Anterior cingulate cortex (tissue), 58 donors: Measurements from ENCODE around the gene OPCML.

Source experiments
- DNase-seq, 58 donors: peaks; one replicate each; lab custom pipeline; 2025; lab: John Stamatoyannopoulos, UW

Gene OPCML

DNA sequence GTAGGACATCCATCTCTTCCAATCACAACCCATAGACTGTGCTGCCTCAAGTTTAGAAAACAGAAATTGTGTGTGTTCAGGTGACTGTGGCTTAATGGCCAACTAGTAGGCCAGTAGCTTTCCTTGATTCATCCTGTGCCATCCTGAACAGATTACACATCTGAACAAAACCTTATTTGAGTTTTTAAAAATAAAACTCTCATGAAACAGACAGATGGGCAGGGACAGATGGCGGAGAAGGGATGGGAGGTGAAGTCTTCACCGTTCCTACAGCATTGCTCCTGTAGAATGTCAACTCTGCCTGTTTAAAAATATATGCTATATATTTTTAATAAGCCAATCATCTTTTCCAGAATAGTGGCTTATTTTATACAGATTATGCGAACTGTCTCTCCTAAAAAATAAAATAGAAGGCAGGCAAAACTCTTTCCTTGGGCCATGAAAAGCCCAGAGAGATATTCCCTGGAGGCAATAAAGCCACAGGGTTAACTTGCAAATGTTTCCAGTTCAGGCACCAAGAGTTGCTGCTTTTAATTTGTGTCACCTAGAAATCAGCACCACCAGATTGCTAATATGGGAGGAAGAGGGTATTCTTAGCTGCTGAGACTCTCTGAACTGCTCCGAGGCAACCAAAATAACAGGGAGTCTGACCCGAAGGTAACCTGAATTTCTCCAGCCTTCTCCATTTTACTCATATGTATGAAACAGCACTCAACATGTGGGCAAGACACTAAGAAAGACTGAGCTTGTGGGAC lies 861.2 kb downstream of the OPCML start:
- peak in 6 of 58 donors; percentile 1 to 42 (median 12) for DNase-seq

DNA sequence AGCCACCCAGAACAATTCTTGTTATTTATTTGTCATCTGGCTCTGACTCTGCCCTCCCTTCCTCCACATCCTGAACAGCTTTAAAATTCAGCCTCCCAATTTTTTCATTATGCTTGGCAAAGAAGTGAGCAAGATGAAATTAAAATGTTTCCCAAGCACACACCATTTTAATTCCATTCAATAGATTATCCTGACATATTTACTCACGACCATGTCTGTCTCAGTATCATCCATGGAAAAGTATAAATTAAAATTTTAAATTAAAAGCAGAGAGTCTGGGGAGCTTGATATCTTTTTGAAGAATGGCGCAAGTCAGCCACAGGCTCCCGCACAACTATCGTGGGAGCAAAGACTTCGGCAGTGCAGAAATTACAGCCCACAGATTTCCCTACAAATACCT lies 862.4 kb downstream of the OPCML start:
- no peak for DNase-seq

DNA sequence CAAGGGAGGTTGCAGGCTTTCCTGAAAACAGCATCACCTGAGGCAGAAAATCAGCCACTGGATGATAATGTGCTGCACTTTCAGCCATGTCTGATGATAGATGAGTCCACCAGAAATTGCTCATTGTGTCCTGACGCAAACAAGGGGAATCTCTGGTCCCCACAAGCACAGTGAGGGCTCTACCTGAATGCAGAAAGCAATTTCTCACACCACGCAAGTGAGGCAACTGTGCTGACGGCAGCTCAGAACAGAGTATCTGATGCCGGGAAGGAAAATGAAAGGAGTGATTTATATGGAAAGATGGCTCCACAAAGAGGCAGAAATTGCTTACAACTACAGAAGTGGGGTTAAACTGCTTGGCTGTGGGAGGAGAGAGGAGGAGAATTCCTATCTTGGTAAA lies 867.1 kb downstream of the OPCML start:
- no peak for DNase-seq

DNA sequence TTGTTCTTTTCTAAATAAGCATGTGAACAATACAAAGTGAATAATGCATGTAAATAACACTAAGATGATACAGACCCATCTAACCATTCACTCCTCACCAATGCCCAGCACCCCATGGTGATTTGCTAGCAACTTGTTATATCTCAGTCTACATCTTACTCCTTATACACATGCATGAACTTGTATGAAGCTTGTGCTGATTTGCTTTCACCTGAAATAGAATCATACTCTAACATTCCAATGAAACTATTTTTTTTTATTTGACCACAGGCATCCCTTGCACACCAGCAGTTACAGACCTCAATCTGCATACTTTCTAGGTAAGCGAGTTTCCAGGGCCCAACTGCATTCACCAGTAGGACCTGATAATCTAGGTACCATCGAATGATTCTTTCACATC lies 873.6 kb downstream of the OPCML start:
- DNase-seq, result no peak

DNA sequence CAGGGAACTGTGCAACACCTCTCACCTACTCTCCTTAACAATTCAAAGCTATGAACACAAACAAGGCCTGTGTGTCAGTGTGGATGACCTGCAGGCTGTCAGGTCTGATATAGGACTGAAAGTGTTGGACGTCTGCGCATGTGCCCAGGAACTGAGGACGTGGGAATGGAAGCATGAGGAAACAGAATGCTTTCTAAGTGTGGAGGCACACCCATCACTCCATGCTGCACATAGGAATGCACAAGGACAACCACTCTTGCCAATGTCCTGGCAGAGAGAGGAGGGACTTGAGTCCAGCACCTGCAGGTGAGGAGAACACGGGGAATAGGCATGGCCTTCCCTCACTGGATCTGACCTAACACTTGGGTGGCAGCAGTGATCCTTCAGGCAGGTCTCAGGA lies 874.3 kb downstream of the OPCML start:
- no peak for DNase-seq

DNA sequence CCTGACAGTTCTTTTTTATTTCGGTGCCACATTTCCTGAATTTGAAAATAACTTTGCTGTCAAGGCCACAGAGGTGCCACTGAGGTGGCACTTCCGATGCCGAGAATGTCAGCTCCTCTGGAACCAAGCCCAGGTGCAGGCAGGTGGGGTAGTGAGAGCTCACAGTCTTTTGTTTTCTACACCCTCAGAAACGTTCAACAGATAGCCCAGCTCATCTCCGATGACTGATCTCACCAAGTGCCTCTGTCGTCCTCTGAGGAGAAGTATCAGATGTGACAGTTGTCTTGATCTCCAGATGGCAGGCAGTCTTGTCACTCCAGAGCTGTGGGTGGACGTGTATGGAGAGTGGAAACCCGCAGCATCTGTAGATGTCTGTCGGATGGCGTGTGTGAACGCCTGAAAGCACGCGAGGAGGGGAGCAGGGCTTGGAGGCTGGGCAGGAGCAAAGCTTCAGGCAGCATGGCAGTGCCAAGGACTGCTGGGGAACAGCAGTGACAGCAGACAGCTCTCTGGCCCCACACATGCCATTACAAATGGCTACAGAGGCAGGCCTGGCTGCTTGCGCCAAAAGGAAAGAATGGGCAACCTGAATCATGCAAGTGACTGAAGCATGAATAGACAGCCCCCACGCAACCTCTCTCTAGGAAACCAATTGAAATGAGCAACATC lies 877.0 kb downstream of the OPCML start:
- peak in 30 of 58 donors; percentile 4 to 79 (median 42) for DNase-seq

DNA sequence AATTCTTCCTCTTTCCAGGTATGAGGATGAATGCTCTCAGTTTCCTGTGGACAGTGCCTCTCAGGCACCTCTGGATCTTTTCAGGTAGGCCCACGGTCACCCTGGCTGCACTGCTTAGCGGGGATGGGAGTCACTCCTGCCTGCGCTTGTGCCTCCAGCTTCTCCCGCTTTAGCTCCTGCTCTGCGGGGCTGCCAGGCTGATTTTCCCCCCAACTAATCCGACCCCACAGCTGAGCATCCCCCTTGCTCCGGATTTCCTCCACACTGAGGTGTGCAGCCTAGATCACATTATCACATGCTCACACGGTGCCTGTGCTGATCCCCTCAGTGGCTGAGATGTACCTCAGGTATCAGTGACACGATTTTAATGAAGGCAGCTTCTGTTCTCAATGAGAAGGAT lies 879.1 kb downstream of the OPCML start:
- no peak for DNase-seq

DNA sequence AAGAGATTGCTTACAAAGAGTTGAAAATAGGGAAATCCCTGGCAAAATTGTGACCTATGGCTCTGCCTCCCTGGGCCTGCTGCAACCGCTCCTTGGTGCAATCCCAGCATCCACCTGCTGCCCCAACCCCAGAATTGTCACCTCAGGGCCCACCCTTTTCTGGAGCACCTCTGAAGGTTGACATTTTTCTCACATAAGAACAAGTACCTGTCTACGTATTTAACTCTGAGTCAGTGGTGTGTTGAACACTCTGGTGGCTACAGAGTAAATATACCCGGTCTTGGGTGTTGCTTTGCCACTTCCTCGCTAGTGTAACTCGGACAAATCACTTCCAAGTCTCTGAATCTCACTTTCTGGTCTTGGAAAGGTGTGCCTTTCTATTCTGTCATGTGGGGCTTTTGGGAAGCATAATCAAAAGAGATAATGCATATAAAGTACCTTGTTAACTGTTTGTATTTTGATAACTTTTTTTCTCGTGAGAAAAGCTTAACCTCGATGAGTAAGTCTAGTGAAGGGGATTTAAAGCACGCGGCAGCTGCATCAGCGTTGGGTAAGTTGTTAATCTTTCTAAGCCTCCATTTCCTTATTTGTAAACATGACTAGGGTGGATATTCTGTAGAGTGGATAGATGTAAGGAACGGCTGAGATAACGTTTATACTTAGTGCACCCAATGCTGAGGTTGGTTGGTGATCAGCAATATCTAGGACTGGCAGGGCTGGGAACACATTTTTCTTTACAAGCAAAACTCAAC lies 881.2 kb downstream of the OPCML start:
- DNase-seq, result no peak

DNA sequence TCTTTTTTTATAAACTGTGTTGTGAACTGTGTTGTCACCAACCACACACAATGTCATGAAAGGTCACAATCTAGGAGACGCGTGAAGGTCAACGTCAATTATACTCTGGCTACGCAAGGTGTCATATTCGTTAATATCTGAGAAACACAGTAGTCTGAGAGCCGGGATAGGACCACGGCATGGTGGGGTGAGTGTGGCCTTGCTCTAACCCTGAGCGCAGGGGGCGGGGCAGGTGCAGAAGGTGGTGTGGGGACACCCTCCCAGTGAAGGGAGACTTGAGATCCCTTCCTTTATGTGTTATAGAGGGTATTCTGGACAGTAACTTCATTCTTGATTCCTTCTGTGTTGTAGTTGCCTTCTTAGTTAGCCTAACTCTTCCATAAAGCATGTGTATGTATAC lies 883.0 kb downstream of the OPCML start:
- DNase-seq, result no peak

DNA sequence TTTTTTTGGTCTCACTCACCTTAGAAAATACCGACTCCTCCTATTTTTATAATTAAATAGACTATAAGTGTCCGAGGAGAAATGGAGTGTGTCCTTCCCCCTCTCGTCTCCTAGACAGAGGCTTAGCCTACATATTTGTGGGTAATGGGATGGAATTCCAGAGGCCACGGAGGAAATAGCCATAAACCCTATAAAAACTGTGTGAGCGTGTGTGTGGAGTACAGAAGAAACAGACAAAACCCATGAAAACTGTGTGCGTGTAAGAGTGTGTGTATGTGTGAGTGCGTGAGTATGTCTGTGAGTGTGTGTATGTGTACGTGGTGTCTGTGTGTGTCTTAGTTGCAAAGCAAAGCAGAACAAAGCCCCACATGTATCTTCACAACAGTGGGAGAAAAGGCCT lies 883.5 kb downstream of the OPCML start:
- no peak for DNase-seq

DNA sequence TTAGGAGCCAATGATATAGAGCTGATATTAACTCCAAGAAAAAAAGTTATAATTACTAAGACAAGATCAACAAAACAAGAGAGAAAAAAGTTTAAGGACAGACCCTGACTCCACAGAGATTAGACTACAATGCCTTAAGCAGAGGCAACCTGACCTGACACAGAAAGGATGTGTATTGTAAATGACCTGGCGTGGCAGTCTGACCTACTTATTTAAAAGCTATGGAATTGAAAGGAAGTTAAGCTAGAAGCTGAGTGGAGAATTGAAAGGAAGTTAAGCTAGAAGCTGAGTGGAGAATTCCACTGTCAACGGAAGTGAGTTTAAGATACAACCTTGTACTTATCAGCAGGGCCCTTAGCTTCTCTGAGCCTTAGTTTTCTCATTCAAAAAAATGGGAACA lies 885.4 kb downstream of the OPCML start:
- no peak for DNase-seq

DNA sequence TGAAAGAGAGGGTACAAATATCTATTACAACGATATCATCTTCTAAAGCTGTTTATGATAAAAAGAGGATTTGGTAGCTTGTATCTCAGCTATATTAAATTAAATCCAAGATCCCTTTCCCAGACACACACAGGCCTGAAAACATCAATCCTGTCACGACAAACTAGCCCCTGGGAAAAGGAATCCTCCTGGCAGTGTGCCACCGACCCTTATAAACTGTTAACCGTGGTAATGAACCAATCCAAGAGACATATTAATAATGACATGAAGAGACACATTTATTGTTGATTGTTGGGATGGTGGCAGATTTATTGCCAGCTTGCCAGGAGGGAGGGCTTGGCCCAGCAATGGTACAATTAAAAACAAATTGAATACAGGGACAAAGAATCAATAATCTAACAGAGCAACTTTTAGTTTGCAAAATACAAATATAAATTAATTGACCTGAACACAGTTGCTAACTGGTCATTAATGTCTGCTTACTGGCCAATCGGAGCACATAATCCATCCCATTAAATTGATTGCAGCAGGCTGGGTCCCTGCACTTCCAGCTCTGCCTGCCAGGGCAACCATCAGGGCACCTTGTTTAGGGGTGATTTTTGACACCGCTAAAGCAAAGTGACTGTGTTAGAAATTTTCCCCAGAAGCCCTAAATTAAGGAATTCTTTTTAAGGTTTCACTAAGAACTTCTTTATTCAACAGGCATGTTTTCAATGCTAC lies 887.6 kb downstream of the OPCML start:
- DNase-seq, result no peak

DNA sequence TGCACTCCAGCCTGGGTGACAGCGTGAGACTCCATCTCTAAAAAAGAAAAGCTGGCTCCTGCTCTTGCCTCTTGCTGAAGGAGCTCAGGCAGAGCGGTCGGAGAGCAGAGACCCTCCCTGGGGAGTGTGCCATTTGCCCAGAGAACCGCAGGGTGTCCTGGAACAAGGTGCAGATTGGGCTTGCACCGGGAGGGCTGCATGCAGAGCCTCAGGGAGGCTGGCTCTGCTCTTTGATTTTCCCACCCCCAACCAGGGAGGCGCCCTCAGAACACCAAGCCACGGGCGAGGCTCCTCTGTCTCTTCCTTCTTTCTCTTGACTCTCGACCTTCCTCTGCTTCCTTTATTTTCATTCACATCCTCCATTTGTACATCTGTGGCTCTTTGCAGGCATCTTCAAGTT lies 889.1 kb downstream of the OPCML start:
- DNase-seq, result no peak

DNA sequence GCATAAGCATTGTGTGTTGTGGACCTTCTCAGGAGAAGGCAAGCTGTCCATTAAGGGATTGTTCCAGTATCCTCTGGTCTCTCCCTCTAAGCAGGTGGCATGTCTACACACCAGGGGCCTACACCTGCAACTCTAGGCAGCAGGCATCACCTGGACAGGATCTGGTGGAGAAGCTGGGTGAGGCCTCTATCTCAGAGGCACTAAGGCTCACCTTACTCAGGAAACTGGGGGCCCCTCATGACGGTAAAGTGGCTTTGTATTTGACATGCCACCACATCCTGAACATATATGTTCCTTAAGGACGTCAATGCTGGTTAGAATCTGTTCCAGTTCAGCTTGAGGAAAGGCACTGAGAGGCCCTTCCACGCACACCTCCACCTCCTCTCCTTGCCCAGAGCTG lies 891.3 kb downstream of the OPCML start:
- DNase-seq, result no peak

DNA sequence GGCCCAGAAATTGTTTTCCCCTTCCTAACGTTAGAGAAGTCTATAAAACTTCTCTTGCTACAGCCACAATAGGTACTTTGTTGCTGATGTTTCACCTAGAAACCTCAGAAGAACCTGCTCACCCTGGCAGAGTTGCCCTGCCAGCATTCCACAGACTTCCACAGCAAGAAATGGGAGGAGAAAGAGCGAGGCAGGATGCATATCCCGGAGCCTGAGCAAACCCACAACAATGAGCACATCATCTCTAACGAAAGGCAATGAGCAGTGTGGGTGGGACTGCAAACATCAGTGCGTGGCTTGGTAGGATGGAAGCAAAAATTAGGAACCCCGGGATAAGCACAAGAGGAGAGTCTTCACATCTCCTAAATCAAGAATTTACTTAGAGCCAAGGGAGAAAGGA lies 892.3 kb downstream of the OPCML start:
- DNase-seq, result peak in 4 of 58 donors; percentile 15 to 48 (median 24)

DNA sequence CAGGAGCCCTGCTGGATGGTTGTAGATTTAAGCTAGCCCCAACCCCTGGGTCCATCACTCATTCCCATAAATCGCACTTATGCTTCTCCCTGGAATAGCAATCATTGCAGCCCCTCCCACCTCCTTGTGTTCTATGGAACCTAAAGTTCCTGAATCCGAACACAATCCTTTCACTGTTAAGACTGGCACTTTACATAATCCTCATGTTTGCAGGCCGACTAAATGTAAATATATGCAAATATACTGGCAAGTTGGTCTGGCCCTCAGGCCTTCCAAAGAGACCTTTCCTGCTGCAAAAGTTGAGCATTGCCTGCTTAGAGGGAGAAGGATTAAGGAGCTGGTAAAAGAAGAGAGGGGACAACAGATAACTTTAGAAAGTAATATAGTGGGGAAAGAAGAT lies 892.9 kb downstream of the OPCML start:
- DNase-seq, result no peak

DNA sequence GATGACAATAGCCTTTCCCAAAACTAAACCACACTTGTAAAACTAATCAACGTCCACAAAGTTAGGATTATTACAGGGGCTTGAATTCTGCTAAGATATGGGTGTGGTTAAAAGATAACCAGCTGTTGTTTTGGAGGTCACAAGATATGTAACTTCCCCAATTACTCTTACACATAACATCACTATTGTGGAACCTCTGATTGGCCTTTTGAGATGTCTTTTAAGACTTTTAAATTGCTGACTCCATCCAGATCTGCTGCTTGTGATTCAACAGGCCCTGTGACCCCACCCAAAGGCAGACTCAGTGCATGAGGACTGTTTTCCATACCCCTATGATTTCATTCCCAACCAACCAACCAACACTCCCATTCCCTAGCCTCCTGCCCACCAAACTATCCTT lies 893.9 kb downstream of the OPCML start:
- DNase-seq, result no peak

DNA sequence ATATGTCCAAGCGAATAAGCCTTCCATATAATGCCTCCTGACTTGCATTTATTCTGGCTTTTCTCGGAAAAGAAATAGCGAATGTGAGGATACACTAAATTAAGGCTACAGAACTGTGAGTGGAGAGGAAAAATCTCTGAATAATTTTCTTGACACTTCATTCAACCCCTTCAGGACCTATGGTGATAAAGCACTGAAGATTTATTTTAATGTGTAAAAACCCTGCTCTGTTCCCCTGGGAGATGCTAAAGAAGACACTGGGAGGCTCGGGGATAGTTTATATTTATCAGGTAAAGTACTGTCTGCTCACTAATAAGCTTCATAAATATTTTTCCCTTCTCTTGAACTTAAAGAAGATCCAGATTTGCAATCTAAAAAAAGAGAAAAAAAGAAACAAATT lies 895.8 kb downstream of the OPCML start:
- DNase-seq, result no peak

DNA sequence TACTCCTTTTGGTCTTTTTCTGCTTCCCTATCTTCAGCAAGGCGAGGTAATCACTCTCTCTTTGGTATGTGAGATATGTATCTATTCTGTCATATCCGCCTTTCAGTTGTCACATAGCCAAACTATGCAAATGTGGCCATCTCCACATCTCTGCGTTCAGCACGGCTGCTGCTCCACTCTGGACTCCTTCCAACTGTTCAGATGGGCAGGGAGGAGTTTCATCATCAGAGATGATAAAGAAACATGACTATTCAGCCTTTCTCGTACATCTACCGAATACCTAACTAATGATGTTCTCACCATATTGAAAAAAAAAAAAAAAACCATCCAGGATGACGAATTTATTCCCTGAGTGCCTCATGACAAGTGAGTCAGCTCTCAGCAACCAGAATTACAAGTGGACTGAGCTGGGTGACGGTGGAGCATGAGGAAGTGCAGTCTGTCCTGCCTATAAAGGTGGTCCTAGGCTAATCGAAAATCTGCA lies 899.6 kb downstream of the OPCML start:
- peak in 18 of 58 donors; percentile 6 to 66 (median 26) for DNase-seq

DNA sequence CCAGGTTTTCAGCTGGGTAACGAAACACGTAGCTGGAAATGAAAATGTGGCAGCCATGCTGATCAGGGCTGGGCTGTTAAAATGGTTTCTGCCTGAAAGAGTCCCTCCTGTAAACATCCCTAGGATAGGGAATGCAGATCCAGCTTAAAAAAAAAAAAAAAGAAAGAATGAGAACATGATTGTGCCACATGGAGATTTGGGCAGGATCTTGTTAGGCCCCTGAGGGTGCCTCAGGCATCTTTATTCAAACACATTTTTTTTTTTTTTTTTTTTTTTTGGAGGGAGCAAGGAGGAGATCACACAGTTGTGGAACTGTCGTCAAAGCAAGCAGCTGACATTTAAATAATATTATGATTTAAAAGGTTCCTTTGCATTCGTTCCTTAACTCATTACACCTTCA lies 900.3 kb downstream of the OPCML start:
- no peak for DNase-seq

DNA sequence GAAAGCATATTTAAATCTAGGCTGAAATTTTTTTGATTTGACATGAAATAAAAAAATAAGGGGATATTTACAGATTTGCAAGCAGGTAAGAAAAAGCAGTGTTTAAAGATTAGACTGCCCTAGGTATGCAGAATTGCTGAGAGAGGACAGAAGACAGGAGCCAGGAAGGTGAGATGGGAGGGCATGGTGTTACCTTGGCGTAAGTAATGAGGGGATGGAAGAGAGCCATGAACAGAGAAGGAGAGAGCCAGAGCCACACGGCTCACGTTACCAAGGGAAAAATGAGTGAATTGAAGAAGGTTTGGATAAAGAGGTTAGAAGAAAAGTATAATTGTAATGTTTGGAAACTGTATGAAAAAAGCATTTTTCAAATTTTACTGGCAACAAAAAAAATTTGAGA lies 904.3 kb downstream of the OPCML start:
- no peak for DNase-seq
